Measurements from ENCODE around the gene NPPB.

NPPB gene

GRCh38 chr1:11880181-11880575 lies 21.4 kb upstream of the NPPB start:
- no peak for DNase-seq (ENCODE audit: low read depth)
- TF ChIP-seq CTCF (IDR thresholded peaks at IDR 0.05; ENCODE audit: control insufficient read depth, extremely low read depth, insufficient read depth), result no peak
- H3K4me3 ChIP-seq (ENCODE audit: low read depth, low read length), result no peak overlapping the region

- TF ChIP-seq CTCF (IDR thresholded peaks at IDR 0.05; ENCODE audit: control insufficient read depth, extremely low read depth, insufficient read depth), result no peak
- DNase-seq (ENCODE audit: low read depth), result no peak
- no peak overlapping the region for H3K4me3 ChIP-seq (ENCODE audit: low read depth, low read length)
Measured at GRCh38 chr1:11879311-11880180, 20.8 kb upstream of the NPPB start.

- TF ChIP-seq CTCF (IDR thresholded peaks at IDR 0.05; ENCODE audit: control insufficient read depth, extremely low read depth, insufficient read depth), result no peak
- DNase-seq (ENCODE audit: low read depth), result no peak
- H3K4me3 ChIP-seq (ENCODE audit: low read depth, low read length), result no peak overlapping the region
Measured at GRCh38 chr1:11878891-11879190, 20.1 kb upstream of the NPPB start.

- no peak for TF ChIP-seq CTCF (IDR thresholded peaks at IDR 0.05; ENCODE audit: control insufficient read depth, extremely low read depth, insufficient read depth)
- DNase-seq (ENCODE audit: low read depth), result no peak
- no peak overlapping the region for H3K4me3 ChIP-seq (ENCODE audit: low read depth, low read length)
Measured at GRCh38 chr1:11878081-11878890, 19.5 kb upstream of the NPPB start.

GRCh38 chr1:11877074-11877473 lies 18.3 kb upstream of the NPPB start:
- no peak for DNase-seq (ENCODE audit: low read depth)
- no peak overlapping the region for H3K4me3 ChIP-seq (ENCODE audit: low read depth, low read length)
- no peak for TF ChIP-seq CTCF (IDR thresholded peaks at IDR 0.05; ENCODE audit: control insufficient read depth, extremely low read depth, insufficient read depth)

- no peak for DNase-seq (ENCODE audit: low read depth)
- no peak for TF ChIP-seq CTCF (IDR thresholded peaks at IDR 0.05; ENCODE audit: control insufficient read depth, extremely low read depth, insufficient read depth)
- no peak overlapping the region for H3K4me3 ChIP-seq (ENCODE audit: low read depth, low read length)
Measured at GRCh38 chr1:11875094-11875493, 16.3 kb upstream of the NPPB start.

Measured in LNCaP clone FGC (cell line).